Thymus (tissue), 11 donors: ENCODE results near the gene HTD2. TPM values are rescaled to one million over a fixed set of nuclear protein-coding genes. Genes with fewer than 3 reads are reported as not detected.

Experiments used
- DNase-seq, 9 donors: peaks; one replicate each; pipeline ENCODE4 v3.0.0-alpha.2; 2013; ENCODE audit warnings: low spot score in 9 of 9, low read depth in 6 of 9, missing footprints in 1 of 9
- H3K27ac ChIP-seq, 2 donors: one replicate each; pipeline ENCODE4 v1.5.1; 2013; ENCODE audit warnings: control low read depth in 1 of 2, low read depth in 1 of 2, low read length in 1 of 2, mild to moderate bottlenecking in 1 of 2, moderate library complexity in 1 of 2
- H3K27me3 ChIP-seq, 2 donors: one replicate each; pipeline ENCODE4 v1.5.1; 2013; ENCODE audit warnings: low read length in 1 of 2; ENCODE audit not compliant: control insufficient read depth in 2 of 2, insufficient read depth in 1 of 2
- H3K36me3 ChIP-seq, 2 donors: one replicate each; pipeline ENCODE4 v1.5.1; 2013; ENCODE audit warnings: low read length in 1 of 2, mild to moderate bottlenecking in 1 of 2, moderate library complexity in 1 of 2; ENCODE audit not compliant: control insufficient read depth in 2 of 2, insufficient read depth in 2 of 2
- H3K4me1 ChIP-seq, 2 donors: one replicate each; pipeline ENCODE4 v1.5.1; 2013; ENCODE audit warnings: low read length in 2 of 2; ENCODE audit not compliant: control insufficient read depth in 2 of 2, insufficient read depth in 2 of 2
- H3K4me3 ChIP-seq, 2 donors: one replicate each; pipeline ENCODE4 v1.5.1; 2013; ENCODE audit warnings: low read length in 2 of 2, control low read depth in 1 of 2, mild to moderate bottlenecking in 1 of 2
- H3K9me3 ChIP-seq, 2 donors: one replicate each; pipeline ENCODE4 v1.5.1; 2013; ENCODE audit warnings: low read length in 1 of 2, mild to moderate bottlenecking in 1 of 2; ENCODE audit not compliant: control insufficient read depth in 2 of 2, insufficient read depth in 1 of 2
- WGBS: extraction: QIAGEN DNeasy Blood & Tissue Kit; methylation state at CpG from one replicate; pipeline ENCODE4 v1.1.7; 2013; 5-methylcytosine and 5-hydroxymethylcytosine counted together
- polyA plus RNA-seq: library from polyadenylated mRNA; stranded (reverse); fragments of 200-250 nt; gene quantifications from one replicate; pipeline ENCODE4 v1.2.3, GENCODE V29; 2013
- total RNA-seq: library from RNA; stranded (reverse); fragments of 120-200 nt; gene quantifications from one replicate; pipeline ENCODE4 v1.2.4, GENCODE V29; 2013
- donor health status: healthy.

The HTD2 gene
- total and polyA plus RNA-seq, 2 donors = 6.3 to 6.9 TPM

DNA sequence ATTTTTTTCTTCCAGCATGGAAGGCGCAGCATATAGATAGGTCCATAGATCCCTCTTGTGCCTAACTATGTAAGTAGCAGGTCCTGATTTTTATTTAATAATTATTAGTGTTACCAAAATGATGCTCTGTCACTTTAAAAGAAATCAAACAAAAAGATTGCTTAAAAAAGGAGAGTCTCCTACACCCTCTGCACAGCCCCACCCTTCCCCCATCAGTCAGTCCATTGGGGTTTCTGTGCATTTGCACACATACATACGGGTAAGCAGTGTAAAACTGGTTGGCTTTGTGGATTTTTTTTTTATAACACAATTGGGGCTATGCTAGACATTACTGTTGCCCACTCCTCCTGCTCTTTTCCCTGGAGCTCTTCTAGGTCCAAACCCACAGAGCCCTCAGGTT is 7.2 kb upstream of the HTD2 start:
- WGBS = 86% methylated on average over 2 of the region's 2 CpGs
- peaks cover 0 to 2% of the 10 kb centered on the region in 2 donors for H3K4me1 ChIP-seq
- H3K36me3 ChIP-seq = peaks cover 0 to under 1% of the 10 kb centered on the region in 2 donors
- DNase-seq = no peak
- H3K27ac ChIP-seq = no peak overlapping the region
- peaks cover 1 to 6% of the 10 kb centered on the region in 2 donors for H3K9me3 ChIP-seq
- peaks cover 0 to 15% of the 10 kb centered on the region in 2 donors for H3K27me3 ChIP-seq
- H3K4me3 ChIP-seq = no peak overlapping the region

DNA sequence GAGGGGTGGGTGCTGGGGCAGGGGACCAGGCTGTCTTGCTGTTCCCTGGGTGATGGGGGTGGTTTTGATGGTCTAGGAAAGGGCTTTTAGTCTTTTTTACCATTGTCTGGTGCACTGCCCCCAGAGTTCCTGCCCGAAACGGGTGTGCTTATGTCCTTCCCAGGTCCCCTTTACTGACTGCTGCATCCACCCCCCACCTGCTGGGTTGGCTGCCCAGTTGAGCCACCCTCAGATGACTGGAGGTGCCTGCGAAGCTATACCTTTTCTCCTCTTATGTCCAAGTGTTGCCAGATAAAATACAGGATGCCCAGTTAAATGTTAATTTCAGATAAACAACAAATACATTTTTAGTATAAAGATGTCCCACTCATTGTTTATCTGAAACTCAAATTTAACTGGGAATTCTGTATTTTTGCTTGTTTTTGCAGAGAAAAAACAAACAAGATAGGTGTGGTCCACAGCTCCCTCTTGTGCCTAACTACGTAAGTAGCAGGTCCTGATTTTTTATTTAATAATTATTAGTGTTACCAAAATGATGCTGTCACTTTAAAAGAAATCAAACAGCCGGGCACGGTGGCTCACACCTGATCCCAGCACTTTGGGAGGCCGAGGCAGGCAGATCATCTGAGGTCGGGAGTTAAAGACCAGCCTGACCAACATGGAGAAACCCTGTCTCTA is 6.3 kb upstream of the HTD2 start:
- WGBS = 22% methylated on average over 8 of the region's 8 CpGs
- DNase-seq = no peak

DNA sequence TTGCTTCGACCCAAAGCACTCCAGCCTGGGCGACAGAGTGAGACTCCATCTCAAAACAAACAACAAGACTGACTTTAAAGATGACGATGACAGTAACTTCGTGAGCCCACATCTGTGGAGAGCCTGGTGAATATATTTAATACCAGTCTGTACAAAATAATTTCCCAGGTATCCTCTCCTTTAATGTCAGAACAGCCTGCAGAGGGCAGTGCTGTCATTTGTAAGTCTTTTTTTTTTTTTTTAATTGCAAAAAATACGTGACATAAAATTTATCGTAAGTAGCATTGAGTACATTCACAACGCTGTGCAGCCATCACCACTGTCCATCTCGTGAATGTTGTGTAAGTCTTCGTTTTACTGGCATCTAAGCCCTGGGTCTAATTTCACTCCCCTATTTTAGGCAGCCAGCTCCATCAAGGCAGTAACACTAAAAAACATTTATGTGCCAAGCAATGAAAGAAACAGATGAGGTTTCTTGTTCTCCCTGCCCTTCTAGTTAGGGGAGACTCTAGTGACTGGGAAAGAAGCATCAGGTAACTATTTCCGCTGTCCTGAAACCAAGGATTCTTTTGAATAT is 1.4 kb downstream of the HTD2 start:
- H3K4me1 ChIP-seq = peaks cover 6 to 21% of the 10 kb centered on the region in 2 donors
- peak overlapping the region; percentile 71 to 75 for H3K4me3 ChIP-seq
- no peaks in the 10 kb centered on the region for H3K27me3 ChIP-seq
- no peaks in the 10 kb centered on the region for H3K9me3 ChIP-seq
- peaks cover 23 to 31% of the 10 kb centered on the region in 2 donors for H3K36me3 ChIP-seq
- WGBS = 60% methylated on average over 10 of the region's 10 CpGs
- peak in 7 of 9 donors; percentile 14 to 64 (median 37) for DNase-seq
- no peak overlapping the region for H3K27ac ChIP-seq

More for the DNA sequence above, 6.3 kb upstream of the HTD2 start:
- Histone ChIP-seq H3K4me3 (no peak overlapping the region), H3K27me3 (peaks cover 0 to 15% of the 10 kb centered on the region in 2 donors), H3K9me3 (peaks cover 1 to 6% of the 10 kb centered on the region in 2 donors), H3K27ac (no peak overlapping the region), H3K4me1 (peaks cover 0 to 2% of the 10 kb centered on the region in 2 donors), H3K36me3 (no peaks in the 10 kb centered on the region)

GRCh38 chr3:58308728-58309127 is 2.4 kb downstream of the HTD2 start:
- Histone ChIP-seq H3K9me3 (no peaks in the 10 kb centered on the region), H3K27ac (no peak overlapping the region), H3K27me3 (no peaks in the 10 kb centered on the region), H3K4me1 (peaks cover 6 to 21% of the 10 kb centered on the region in 2 donors), H3K4me3 (no peak overlapping the region), H3K36me3 (peaks cover 27 to 35% of the 10 kb centered on the region in 2 donors)
- WGBS = 90% methylated on average over 1 of the region's 1 CpG
- no peak for DNase-seq

- Histone ChIP-seq H3K4me3 (no peak overlapping the region), H3K36me3 (peaks cover 37 to 58% of the 10 kb centered on the region in 2 donors), H3K27me3 (no peaks in the 10 kb centered on the region), H3K9me3 (no peaks in the 10 kb centered on the region), H3K4me1 (no peaks in the 10 kb centered on the region), H3K27ac (no peak overlapping the region)
- WGBS = 94% methylated on average over 2 of the region's 2 CpGs
- DNase-seq = no peak
These were observed 11.5 kb downstream of the HTD2 start for GRCh38 chr3:58317811-58318210.

GRCh38 chr3:58321791-58322190 is 15.5 kb downstream of the HTD2 start:
- Histone ChIP-seq H3K27me3 (no peaks in the 10 kb centered on the region), H3K4me1 (peaks cover 0 to 4% of the 10 kb centered on the region in 2 donors), H3K36me3 (peaks cover 19 to 31% of the 10 kb centered on the region in 2 donors), H3K27ac (no peak overlapping the region), H3K4me3 (no peak overlapping the region), H3K9me3 (no peaks in the 10 kb centered on the region)
- WGBS = 98% methylated on average over 7 of the region's 7 CpGs
- no peak for DNase-seq

- no peaks in the 10 kb centered on the region for H3K27me3 ChIP-seq
- H3K4me1 ChIP-seq = peaks cover 0 to 4% of the 10 kb centered on the region in 2 donors
- peaks cover 11 to 21% of the 10 kb centered on the region in 2 donors for H3K36me3 ChIP-seq
- WGBS = 97% methylated on average over 1 of the region's 1 CpG
- no peaks in the 10 kb centered on the region for H3K9me3 ChIP-seq
- DNase-seq = no peak
- no peak overlapping the region for H3K4me3 ChIP-seq
- H3K27ac ChIP-seq = no peak overlapping the region
These were observed 16.5 kb downstream of the HTD2 start for GRCh38 chr3:58322793-58323192.

GRCh38 chr3:58323529-58324390 is 17.4 kb downstream of the HTD2 start:
- Histone ChIP-seq H3K4me3 (no peak overlapping the region), H3K4me1 (peaks cover 0 to 4% of the 10 kb centered on the region in 2 donors), H3K36me3 (peaks cover 5 to 14% of the 10 kb centered on the region in 2 donors), H3K27me3 (no peaks in the 10 kb centered on the region), H3K27ac (no peak overlapping the region), H3K9me3 (no peaks in the 10 kb centered on the region)
- no peak for DNase-seq
- WGBS = 96% methylated on average over 3 of the region's 3 CpGs
